Cardiac fibroblast (primary cell): Measurements from ENCODE around the gene HDAC10.
A peak's percentile ranks its signal among the peaks of the same experiment; 100 is the strongest.

ENCODE experiments used
- DNase-seq, 2 donors: peaks; one replicate each; pipeline versions ENCODE4 v3.0.0 to v3.0.0-alpha.2; 2010; ENCODE audit warnings: low read depth in 2 of 2
- H3K4me3 ChIP-seq, 2 donors: replicated peaks in 1 of 2; 1 replicate in 1 of 2; 2 replicates in 1 of 2; pipeline ENCODE4 v1.5.1; 2011; ENCODE audit warnings: low read depth in 2 of 2, low read length in 2 of 2, mild to moderate bottlenecking in 2 of 2, moderate library complexity in 1 of 2
- TF ChIP-seq, protein P1 (sequence below): IDR thresholded peaks from one replicate; pipeline ENCODE4 v1.5.1; 2011; ENCODE audit warnings: low read depth, mild to moderate bottlenecking, low read length, inconsistent platforms

The HDAC10 gene

DNA sequence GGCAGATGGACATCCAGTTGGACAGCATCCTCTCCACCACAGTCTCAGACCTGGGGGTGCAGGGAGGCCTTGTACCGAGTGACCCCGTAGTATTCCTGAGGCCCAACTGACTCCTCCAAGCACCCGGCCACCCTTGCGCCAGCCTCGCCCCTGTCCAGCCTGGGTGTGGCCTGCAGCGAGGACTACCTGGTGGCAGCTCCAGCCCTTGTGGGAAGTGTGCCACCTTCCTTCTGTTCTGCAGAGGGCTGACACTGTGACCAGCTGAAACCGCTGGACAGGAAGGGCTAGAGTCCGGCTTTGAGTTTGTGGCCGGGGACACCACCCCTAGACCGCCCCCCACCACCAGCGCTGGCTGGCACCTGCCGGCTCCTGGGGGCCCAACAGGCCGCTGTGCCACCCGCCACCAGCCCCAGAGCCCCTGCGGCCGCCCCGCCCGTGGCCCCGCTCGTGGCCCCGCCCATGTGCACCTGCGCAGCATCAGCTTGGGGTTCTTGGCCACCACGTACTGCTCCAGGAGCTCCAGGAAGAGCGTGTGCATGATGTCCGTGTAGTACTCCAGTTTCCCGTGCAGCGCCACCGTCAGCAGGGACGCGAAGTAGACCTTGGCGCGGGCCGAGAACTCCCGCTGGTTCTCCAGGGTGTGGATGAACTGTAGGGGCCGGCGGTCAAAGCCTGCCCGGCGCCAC, 29.1 kb upstream of the HDAC10 start:
- DNase-seq: no peak
- no peak overlapping the region for H3K4me3 ChIP-seq
- TF ChIP-seq, protein P1, sequence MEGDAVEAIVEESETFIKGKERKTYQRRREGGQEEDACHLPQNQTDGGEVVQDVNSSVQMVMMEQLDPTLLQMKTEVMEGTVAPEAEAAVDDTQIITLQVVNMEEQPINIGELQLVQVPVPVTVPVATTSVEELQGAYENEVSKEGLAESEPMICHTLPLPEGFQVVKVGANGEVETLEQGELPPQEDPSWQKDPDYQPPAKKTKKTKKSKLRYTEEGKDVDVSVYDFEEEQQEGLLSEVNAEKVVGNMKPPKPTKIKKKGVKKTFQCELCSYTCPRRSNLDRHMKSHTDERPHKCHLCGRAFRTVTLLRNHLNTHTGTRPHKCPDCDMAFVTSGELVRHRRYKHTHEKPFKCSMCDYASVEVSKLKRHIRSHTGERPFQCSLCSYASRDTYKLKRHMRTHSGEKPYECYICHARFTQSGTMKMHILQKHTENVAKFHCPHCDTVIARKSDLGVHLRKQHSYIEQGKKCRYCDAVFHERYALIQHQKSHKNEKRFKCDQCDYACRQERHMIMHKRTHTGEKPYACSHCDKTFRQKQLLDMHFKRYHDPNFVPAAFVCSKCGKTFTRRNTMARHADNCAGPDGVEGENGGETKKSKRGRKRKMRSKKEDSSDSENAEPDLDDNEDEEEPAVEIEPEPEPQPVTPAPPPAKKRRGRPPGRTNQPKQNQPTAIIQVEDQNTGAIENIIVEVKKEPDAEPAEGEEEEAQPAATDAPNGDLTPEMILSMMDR: no peak

GRCh38 chr22:50278956-50279619, 28.0 kb upstream of the HDAC10 start:
- no peak overlapping the region for H3K4me3 ChIP-seq
- TF ChIP-seq, protein P1: no peak
- DNase-seq: no peak

DNA sequence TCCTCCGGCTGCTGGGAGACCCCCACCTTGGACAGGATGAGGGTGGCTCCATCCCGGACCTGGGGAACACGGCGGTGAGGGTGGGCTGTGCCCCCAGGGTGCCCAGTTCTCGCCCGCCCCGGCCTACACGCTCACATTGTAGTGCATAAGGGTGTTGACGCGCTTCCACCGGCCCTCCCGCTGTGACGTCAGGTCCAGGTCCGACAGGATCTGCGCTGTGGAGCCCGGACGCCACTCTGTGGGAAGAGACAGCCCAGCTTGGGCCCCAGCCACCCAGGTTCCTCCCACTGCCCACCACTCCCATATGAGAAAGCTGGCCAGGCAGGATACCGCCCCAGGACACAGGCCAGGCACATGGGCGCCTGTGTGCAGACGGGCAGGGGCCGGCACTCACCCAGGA, 27.4 kb upstream of the HDAC10 start:
- no peak for DNase-seq
- TF ChIP-seq, protein P1: no peak
- no peak overlapping the region for H3K4me3 ChIP-seq

GRCh38 chr22:50277761-50278160, 26.7 kb upstream of the HDAC10 start:
- DNase-seq: no peak
- TF ChIP-seq, protein P1: no peak

DNA sequence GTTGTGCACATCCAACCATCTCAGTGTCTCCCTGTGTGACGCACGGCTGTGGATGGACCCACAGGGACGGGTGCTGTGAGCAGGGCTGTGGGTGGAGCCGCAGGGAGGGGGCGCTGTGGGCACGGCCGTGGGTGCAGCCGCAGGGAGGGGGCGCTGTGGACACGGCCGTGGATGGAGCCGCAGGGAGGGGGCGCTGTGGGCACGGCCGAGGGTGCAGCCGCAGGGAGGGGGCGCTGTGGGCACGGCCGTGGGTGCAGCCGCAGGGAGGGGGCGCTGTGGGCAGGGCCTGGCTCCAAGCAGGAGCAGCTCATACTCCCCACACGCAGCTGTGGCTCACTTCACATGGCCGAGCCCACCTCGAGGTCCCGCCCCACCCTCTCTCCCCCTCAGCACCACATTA, 25.1 kb upstream of the HDAC10 start:
- DNase-seq: peak; percentile 56 to 75
- H3K4me3 ChIP-seq: no peak overlapping the region

More at GRCh38 chr22:50277761-50278160, 26.7 kb upstream of the HDAC10 start:
- no peak overlapping the region for H3K4me3 ChIP-seq

DNA sequence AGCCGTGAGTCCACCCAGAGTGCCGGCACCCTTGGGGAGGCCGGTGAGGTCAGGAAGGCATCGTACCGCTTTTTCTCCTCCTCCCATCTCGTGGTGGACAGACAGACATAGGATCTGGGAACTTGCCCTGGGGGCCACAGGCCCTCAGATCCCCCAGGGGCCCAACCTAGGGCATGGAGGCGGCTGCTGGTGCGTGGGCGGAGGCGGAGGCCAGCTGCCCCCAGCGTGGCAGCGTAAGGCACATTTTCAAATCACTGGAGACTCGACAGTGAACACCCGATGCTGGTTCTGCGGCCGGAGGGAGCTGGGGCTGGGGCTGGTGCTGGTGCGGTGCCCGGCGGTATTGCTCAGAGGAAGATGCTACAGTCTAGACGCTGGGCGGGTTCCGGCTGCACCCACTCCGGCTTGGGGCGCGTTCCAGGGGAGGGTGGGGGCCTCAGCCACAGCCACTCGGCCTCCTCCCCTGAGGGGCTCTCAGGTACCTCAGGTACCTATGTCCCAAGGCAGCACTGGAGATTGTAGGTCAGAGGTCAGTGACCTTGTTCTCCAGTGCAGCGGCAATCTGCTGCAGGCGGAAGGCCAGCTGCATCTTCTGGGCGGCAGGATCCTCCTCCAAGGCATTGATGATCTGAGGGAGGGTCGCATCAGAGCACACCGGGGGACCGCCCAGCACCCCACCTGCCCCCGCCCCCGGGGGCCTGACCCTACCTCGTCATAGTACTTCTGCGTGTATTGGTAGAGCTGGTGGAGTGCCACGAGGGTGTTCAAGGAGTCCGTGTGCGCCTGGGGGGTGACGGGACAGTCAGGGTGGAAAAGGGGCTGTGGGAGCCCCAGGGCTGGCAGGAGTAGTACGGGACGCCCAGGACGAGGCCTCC, 24.4 kb upstream of the HDAC10 start:
- TF ChIP-seq, protein P1: no peak
- DNase-seq: no peak
- H3K4me3 ChIP-seq: no peak overlapping the region

More for the DNA sequence above, 25.1 kb upstream of the HDAC10 start:
- TF ChIP-seq, protein P1: peak; percentile 35
